HepG2 (cell line): ENCODE data around the gene MEIOB. TPM values are rescaled to one million over a fixed set of nuclear protein-coding genes. Genes with fewer than 3 reads are reported as not detected.
"Not testable (repeated sequence)": the region's sequence is repeated elsewhere in the genome, so short reads cannot be mapped to it uniquely, and the experiment has no call there.

Experiments used
- ATAC-seq: fragments of 200-7000 bp; cut with Tn5 transposase; 3 replicates; pipeline ENCODE4 v1.9.1; 2020; ENCODE audit warnings: mild to moderate bottlenecking, moderate library complexity
- BruUV-seq: library from RNA; stranded (reverse); fragments of 400-500 nt; replicated peaks from 2 replicates; lab custom pipeline; 2021; lab: Mats Ljungman, UMichigan
- CTCF ChIA-PET: fragments of 300-600 bp; formaldehyde crosslinking; extraction: SDS; loops from one replicate; lab custom pipeline; 2021; ENCODE audit warnings: low total read pairs, inconsistent platforms, low intra/inter-chr PET ratio; lab: Yijun Ruan, JAX
- POLR2A ChIA-PET: fragments of 350-600 bp; sonication (Branson Sonifier 250); formaldehyde crosslinking; loops from one replicate; lab custom pipeline; 2020; ENCODE audit warnings: antibody characterized with exemption, inconsistent platforms; lab: Yijun Ruan, JAX
- DNase-seq: peaks from one replicate; pipeline ENCODE4 v3.0.0-alpha.2; 2015; ENCODE audit warnings: low spot score
- FAIRE-seq: peaks from 3 replicates; lab custom pipeline; 2011; peaks lifted over from hg19 to GRCh38; lab: Jason Lieb, UNC
- H2AFZ ChIP-seq: one replicate; pipeline ENCODE4 v1.6.1; 2011; ENCODE audit warnings: low read length, inconsistent platforms
- H3K27ac ChIP-seq: fragments of 300-600 bp; 3 replicates; pipeline ENCODE4 v1.8.0; 2011; ENCODE audit warnings: mixed run types, mild to moderate bottlenecking, mixed read lengths, low read length, inconsistent platforms; ENCODE audit not compliant: insufficient read depth; ENCODE audit errors: extremely low read length
- H3K27me3 ChIP-seq, 2 experiments: fragments of 200-600 bp in 1 of 2; 2 replicates in 1 of 2; 3 replicates in 1 of 2; pipeline versions ENCODE4 v1.6.0 to v1.8.0; 2011; ENCODE audit warnings: low read length in 2 of 2, mild to moderate bottlenecking in 2 of 2, moderate library complexity in 2 of 2, inconsistent platforms in 1 of 2; ENCODE audit not compliant: insufficient read depth in 2 of 2, control insufficient read depth in 1 of 2
- H3K36me3 ChIP-seq, 2 experiments: fragments of 200-600 bp in 1 of 2; replicated peaks in 1 of 2; 2 replicates in 1 of 2; 3 replicates in 1 of 2; pipeline versions ENCODE4 v1.5.1 to v1.8.0; 2011; ENCODE audit warnings: low read length in 2 of 2, inconsistent platforms in 1 of 2; ENCODE audit not compliant: insufficient read depth in 2 of 2, control insufficient read depth in 1 of 2
- H3K4me1 ChIP-seq: 2 replicates; pipeline ENCODE4 v1.5.1; 2012; ENCODE audit warnings: low read length, inconsistent platforms; ENCODE audit not compliant: insufficient read depth
- H3K4me2 ChIP-seq: 2 replicates; pipeline ENCODE4 v1.6.0; 2011; ENCODE audit warnings: low read depth, low read length, inconsistent platforms
- H3K4me3 ChIP-seq, 3 experiments: fragments of 200-600 bp in 1 of 3; sonication (generic), shearing (Covaris generic) in 1 of 3; replicated peaks in 1 of 3; 2 replicates each; pipeline ENCODE4 v1.5.1; 2011 to 2016; ENCODE audit warnings: low read length in 3 of 3, inconsistent platforms in 2 of 3, low read depth in 2 of 3, mild to moderate bottlenecking in 2 of 3, control low read depth in 1 of 3, mixed read lengths in 1 of 3; ENCODE audit not compliant: insufficient read depth in 1 of 3
- H3K79me2 ChIP-seq: one replicate; pipeline ENCODE4 v1.6.1; 2011; ENCODE audit warnings: low read length, inconsistent platforms; ENCODE audit not compliant: insufficient read depth
- H3K9ac ChIP-seq: 2 replicates; pipeline ENCODE4 v1.6.0; 2011; ENCODE audit warnings: mild to moderate bottlenecking, low read depth, low read length, inconsistent platforms; ENCODE audit not compliant: insufficient read depth
- H3K9me3 ChIP-seq: 2 replicates; pipeline ENCODE4 v1.5.1; 2012; ENCODE audit warnings: mild to moderate bottlenecking, low read length
- H4K20me1 ChIP-seq: 2 replicates; pipeline ENCODE4 v1.6.0; 2011; ENCODE audit warnings: inconsistent platforms, mild to moderate bottlenecking, low read length, moderate library complexity; ENCODE audit not compliant: insufficient read depth
- SP1 ChIP-seq, 2 experiments: fragments of 450-650 bp in 1 of 2; sonication (generic) in 1 of 2; formaldehyde crosslinking in 1 of 2; IDR thresholded peaks; 2 replicates each; pipeline versions ENCODE4 v1.4.0 to v1.6.1; 2016 to 2020; ENCODE audit warnings: missing genetic modification reagents in 1 of 2
- ZNF577 ChIP-seq: sonication (generic); formaldehyde crosslinking; IDR thresholded peaks from 2 replicates; pipeline ENCODE4 v1.4.0; 2020; ENCODE audit warnings: mild to moderate bottlenecking, low read depth, missing genetic modification reagents, borderline replicate concordance
- WGBS: methylation state at CpG from one replicate; pipeline ENCODE4 v1.1.6; 2017; ENCODE audit warnings: low lambda C conversion rate; 5-methylcytosine and 5-hydroxymethylcytosine counted together
- in situ Hi-C: cut with HindIII; loops from 2 replicates; pipeline ENCODE4 v1.10.0; 2017; ENCODE audit warnings: low pct_unique_long_range_greater_than_20kb; ENCODE audit not compliant: extremely low pct_ligation_motif_present
- intact Hi-C: fragments of 100-400 bp; cut with micrococcal nuclease; formaldehyde crosslinking; loops from one replicate; pipeline ENCODE4 v1.10.0; 2022; ENCODE audit not compliant: unreplicated experiment
- polyA plus RNA-seq, 8 experiments: library from polyadenylated mRNA; depleted of rRNA in 3 of 8; stranded (reverse) in 7 of 8; unstranded in 1 of 8; fragments of >200 nt; fragmentation: Illumina TruSeq in 4 of 8; extraction: Trizol in 4 of 8; gene quantifications; 2 replicates each; pipeline versions ENCODE4 v1.2.1 to v1.2.3, GENCODE V29; 2011 to 2016; ENCODE audit warnings: low read depth in 4 of 8, missing spikeins in 1 of 8, mixed read lengths in 1 of 8; ENCODE audit not compliant: insufficient read depth in 1 of 8
- total RNA-seq, 5 experiments: library from RNA; depleted of rRNA; stranded (reverse); fragments of >200 nt; fragmentation: Illumina TruSeq; extraction: Trizol; gene quantifications; 2 replicates each; pipeline ENCODE4 v1.2.3, GENCODE V29; 2016; ENCODE audit warnings: low read depth in 1 of 5

MEIOB gene
- total and polyA plus RNA-seq, 2 of the 13 experiments (the other 11 are each of a cell fraction or from before 2014, with no cell fraction given) = 0.17 TPM; not detected in 1

GRCh38 chr16:1920727-1921171 is 48.8 kb upstream of the MEIOB start:
- peak; percentile 31; the same call in 2 of the 3 replicates for ATAC-seq
- no peak for FAIRE-seq
- Histone ChIP-seq H3K9ac (no peak overlapping the region), H3K27ac (no peak overlapping the region), H3K4me1 (peaks cover 39% of the 10 kb centered on the region), H3K9me3 (no peaks in the 10 kb centered on the region), H3K27me3 (peaks cover 25 to 69% of the 10 kb centered on the region in 2 experiments), H3K79me2 (no peaks in the 10 kb centered on the region)
- no peak for TF ChIP-seq SP1 (IDR thresholded peaks at IDR 0.05)
- 0 out of 2 replicates have a peak, but pooled peaks have one; percentile 18 for TF ChIP-seq SP1 (CRISPR knock-in tag; IDR thresholded peaks at IDR 0.05)
- TF ChIP-seq ZNF577 (CRISPR knock-in tag) = no peak
- TF ChIP-seq, all 625 proteins: peak for 1
- Histone ChIP-seq H2AFZ (no peak overlapping the region), H3K36me3 (no peaks in the 10 kb centered on the region), H3K4me3 (no peak overlapping the region), H4K20me1 (0 out of 2 replicates have a peak, but pooled peaks cover 2% of the 10 kb centered on the region), H3K4me2 (peak overlapping the region; percentile 20; the same call in 1 of the 2 replicates)
- ChIA-PET CTCF (no interaction called here), POLR2A (interaction anchor here (0.7 kb wide), 1 partner anchor 44 kb away, joined by 3 read pairs; the partner anchor contains the start of gene RPS2)
- WGBS = 14% methylated on average over 10 of the region's 15 CpGs
- intact Hi-C loops (no loop called here), in situ Hi-C loops (loop anchor here (5.0 kb wide), 1 partner anchor 58 kb away; no protein-coding TSS in a partner anchor)
- DNase-seq = no peak
- no TSS peak for BruUV-seq

DNA sequence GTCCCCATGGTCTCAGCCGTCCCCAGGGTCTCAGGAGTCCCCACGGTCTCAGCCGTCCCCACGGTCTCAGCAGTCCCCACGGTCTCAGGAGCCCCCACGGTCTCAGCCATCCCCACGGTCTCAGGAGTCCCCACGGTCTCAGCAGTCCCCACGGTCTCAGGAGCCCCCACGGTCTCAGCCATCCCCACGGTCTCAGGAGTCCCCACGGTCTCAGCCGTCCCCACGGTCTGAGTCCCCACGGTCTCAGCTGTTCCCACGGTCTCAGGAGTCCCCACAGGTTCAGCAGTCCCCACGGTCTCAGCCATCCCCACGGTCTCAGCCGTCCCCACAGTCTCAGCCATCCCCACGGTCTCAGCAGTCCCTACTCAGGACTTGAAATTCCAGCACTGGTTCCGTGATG is 48.2 kb upstream of the MEIOB start:
- H3K4me3 ChIP-seq, FAIRE-seq, DNase-seq, H3K79me2 ChIP-seq, H3K9ac ChIP-seq, POLR2A ChIA-PET, BruUV-seq, H2AFZ ChIP-seq, H3K4me2 ChIP-seq, H3K9me3 ChIP-seq, CTCF ChIA-PET, H3K27ac ChIP-seq, H3K36me3 ChIP-seq, intact Hi-C loops, ATAC-seq, H4K20me1 ChIP-seq: not testable (repeated sequence)
- Histone ChIP-seq H3K4me1 (peaks cover 41% of the 10 kb centered on the region), H3K27me3 (peaks cover 28 to 76% of the 10 kb centered on the region in 2 experiments)
- in situ Hi-C loops = loop anchor here (5.0 kb wide), 1 partner anchor 58 kb away; no protein-coding TSS in a partner anchor
- WGBS = 11% methylated on average over 13 of the region's 21 CpGs
